HG03439 (cell line): ENCODE measurements around the gene CFC1B.
A peak's percentile ranks its signal among the peaks of the same experiment; 100 is the strongest.
"Not testable (repeated sequence)": the region's sequence is repeated elsewhere in the genome, so short reads cannot be mapped to it uniquely, and the experiment has no call there.

Source experiments
- ATAC-seq: cut with Tn5 transposase; IDR thresholded peaks from one replicate; pipeline ENCODE4 v1.9.1; 2021; ENCODE audit warnings: mild to moderate bottlenecking, moderate library complexity; ENCODE audit not compliant: unreplicated experiment

Gene CFC1B

GRCh38 chr2:130520992-130521391 lies at the start of gene CFC1B:
TSS of gene CFC1B (plus strand) at chr2:130521222. CDS start at chr2:130521485, 263 bp downstream.
- not testable (repeated sequence) for ATAC-seq

GRCh38 chr2:130491073-130491472 lies 29.9 kb upstream of the CFC1B start:
- ATAC-seq, result not testable (repeated sequence)

- not testable (repeated sequence) for ATAC-seq
These were observed 11.8 kb upstream of the CFC1B start, which contains the start of gene POTEI for GRCh38 chr2:130509228-130509627. TSS of gene POTEI (minus strand) at chr2:130509328. CDS start at chr2:130509235, 93 bp downstream.

- not testable (repeated sequence) for ATAC-seq
These were observed 9.9 kb upstream of the CFC1B start for GRCh38 chr2:130510807-130511746.

GRCh38 chr2:130511747-130512451 lies 9.1 kb upstream of the CFC1B start:
- not testable (repeated sequence) for ATAC-seq

DNA sequence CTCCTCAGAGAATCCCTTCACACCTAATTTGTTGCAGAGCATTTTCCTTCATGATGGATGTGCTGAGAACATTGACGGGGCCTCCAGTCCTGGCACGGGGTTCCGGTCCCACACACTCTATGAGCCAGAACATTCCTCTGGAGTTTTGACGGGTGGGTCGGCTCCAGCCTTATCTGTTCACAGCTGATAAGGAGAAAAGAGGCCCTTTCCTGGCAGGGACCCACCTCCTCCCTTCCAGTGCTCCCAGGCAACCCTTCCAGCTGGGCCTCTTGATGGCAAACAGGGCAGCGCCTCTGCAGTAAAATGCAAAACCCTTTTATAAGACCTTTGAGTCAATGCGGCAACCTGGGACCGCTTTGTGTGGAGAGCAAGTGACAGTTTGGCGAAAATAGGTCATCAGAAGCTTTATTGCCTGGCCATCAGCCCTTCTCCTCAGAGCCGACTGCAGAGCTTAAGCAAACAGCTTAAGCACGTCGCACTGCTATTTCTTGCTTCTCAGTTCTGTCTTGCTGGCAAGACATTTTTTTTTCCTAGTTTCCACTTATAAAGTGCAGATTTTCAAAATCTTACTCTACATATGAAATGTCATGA lies 2.4 kb upstream of the CFC1B start:
- ATAC-seq, result not testable (repeated sequence)

- ATAC-seq, result not testable (repeated sequence)
These were observed 1.4 kb downstream of the CFC1B start for GRCh38 chr2:130522390-130522789.

DNA sequence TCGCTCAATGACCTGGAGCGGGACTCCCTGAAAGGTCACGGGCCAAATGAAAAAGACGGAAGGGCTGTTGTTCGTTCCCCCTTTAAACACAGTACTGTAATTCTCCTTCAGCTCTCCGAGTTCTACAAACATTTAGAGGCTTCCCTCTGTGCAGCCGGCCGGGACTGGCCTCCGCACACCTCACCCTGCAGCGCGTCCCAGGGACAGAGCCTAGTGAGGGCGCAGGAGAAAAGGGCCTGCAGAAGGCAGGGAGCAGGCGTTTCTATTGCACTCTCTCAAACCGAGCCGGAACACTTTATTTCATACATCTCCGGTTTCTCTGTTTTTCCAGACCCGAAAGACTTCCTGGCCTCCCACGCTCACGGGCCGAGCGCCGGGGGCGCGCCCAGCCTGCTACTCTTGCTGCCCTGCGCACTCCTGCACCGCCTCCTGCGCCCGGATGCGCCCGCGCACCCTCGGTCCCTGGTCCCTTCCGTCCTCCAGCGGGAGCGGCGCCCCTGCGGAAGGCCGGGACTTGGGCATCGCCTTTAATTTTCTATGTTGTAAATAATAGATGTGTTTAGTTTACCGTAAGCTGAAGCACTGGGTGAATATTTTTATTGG lies 6.4 kb downstream of the CFC1B start:
- ATAC-seq, result not testable (repeated sequence)

DNA sequence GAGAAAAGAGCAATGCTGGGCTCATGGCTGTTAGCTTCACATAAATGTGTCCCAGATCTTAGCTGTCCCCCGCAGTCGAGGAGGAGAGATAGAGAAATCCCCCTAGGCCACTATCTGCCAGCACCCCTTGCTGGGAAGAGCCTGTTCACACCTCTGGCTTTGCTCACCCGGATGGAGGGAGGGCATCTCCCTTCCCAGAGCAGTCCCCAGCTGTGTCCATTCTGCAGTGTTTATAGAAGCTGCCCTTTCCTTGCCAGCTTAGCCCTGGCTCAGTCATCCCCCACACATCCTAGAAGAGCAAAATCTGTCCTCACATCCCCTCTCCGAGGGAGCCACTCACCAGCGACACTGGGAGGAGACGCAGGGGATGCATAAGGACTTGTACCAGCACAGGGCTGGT lies 8.5 kb downstream of the CFC1B start:
- not testable (repeated sequence) for ATAC-seq

DNA sequence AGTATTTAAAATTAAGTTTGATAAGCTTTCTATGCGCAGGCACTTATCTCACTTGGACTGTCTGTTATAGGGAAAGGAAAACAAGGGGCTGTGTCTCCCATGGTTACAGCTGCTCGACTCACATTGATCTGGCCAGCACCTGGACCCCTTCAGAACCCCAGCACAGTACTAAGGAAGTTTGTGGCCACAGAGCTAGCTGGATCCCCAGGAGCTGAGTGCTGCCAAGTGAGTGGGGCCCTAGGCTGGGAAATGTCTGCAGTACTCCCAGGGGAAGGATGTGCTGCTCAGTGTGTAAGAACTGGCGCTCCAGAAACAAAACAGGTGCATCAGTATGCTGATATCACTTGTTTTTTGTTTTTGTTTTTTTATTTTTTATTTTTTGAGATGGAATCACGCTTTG lies 9.2 kb downstream of the CFC1B start:
- not testable (repeated sequence) for ATAC-seq

DNA sequence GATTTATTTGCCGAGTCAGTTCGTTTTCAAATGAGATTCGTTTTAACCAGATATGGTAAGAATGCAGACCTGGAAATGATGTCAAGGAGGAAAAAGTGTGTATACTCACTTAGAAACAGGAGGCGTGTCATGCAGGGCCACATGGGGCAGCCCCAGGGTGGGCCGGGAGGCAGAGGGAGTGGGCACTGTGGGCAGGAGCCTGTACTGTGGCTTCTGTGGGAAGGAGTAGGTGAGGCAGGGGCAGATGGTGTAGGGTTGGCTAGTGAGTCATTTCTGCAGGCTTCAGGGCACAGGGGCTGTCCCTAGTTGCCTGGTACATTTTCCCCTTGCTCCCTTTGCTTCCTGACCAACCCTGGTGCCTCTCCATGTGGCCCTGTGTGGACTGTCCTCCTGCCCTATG lies 10.2 kb downstream of the CFC1B start:
- peak; percentile 97 for ATAC-seq

DNA sequence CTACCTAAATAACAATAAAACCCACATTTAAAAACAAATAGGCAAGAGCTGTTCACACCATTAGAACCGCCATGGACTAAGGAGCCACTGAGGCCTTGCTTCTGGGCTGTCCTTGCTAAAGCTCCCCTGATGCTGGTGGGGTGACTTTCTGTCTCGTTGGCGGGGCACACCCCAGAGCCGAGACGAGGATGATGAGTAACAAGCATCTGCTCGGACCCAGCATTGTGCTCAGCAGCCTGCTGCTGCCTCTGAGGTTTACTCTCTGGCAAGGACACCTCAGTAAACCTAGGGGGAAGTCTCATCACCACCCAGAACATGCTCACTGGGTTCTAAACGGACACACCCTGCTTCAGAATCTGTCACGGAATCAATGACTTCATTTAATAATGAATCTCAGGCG lies 10.7 kb downstream of the CFC1B start:
- peak; percentile 41 for ATAC-seq

DNA sequence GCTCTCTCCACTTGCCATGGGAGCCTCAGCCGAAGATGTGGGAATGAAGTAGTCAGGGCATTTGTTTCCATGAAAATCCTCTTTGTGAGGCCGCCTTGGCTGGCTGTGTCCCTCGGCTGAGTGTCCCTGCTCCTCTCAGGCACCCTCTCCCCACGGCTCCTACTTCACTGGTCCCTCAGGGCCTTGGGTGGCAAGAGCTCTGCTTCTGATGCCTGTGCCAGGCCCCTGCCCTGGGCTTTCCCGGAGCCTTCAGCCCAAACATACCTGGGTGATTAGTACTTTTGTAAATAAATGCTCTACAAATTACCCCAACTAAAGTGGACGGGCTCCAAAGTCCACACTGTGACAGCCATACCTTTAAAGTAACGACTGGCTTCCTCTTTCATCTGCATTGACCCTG lies 15.6 kb downstream of the CFC1B start:
- ATAC-seq, result not testable (repeated sequence)

GRCh38 chr2:130538271-130538670 lies 17.2 kb downstream of the CFC1B start:
- ATAC-seq, result not testable (repeated sequence)

DNA sequence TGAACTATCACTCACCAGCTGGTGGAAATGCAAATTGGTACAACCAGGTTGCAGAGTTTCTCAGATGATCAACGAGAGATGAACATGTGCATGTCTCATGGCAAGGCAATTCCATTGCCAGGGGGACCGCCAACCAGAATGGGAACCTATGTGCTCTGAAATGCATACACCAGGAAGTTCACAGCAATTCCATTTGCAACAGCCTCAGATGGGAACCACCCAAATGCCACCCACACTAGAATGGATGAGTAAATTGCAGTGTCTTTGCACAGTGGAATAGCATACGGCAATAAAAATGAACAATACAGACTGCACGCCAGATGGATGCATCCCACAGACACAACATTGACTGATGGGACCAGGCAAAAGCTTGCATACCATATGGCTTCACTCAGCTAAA lies 21.8 kb downstream of the CFC1B start:
- ATAC-seq, result not testable (repeated sequence)

GRCh38 chr2:130543785-130544528 lies 22.9 kb downstream of the CFC1B start:
- not testable (repeated sequence) for ATAC-seq

DNA sequence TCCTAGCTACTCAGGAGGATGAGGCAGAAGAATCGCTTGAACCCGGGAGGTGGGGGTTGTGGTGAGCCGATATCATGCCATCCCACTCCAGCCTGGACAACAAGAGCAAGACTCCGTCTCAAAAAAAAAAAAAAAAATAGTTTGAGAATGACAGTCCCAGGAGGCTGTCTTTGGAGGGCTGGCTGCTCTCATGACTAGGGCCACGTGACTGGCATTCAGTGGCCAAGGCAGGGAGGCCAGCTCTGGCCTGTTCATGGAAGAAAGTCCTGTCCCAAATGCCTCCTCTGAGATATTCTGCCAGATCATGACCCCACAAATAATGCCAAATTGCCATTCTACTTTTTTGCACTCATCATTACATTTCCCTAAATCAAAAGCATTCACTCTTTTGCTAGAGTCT lies 24.0 kb downstream of the CFC1B start:
- ATAC-seq, result not testable (repeated sequence)

- ATAC-seq, result not testable (repeated sequence)
These were observed 27.4 kb downstream of the CFC1B start for GRCh38 chr2:130548418-130548817.

DNA sequence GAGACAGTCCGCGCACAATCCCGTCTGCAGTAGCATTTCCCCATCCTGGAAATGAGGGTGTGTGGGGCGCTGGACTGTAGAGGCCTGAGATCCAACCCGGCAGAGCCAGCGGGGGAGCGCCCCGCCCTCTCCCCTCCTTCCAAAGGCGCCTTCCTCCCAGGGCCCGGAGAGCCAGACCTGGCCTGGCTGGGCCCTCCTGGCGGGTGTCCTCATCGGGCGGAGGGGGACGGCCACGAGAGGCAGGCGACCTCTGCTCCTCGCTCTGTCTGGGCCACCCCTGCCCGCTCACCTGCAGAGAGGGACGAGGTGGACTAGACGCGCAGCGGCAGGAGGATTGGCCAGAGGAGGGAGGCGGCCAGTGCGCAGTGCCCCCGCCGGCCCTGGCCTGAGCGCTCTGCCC lies 28.5 kb downstream of the CFC1B start:
- ATAC-seq, result not testable (repeated sequence)

- ATAC-seq, result not testable (repeated sequence)
These were observed 33.2 kb downstream of the CFC1B start for GRCh38 chr2:130554178-130554577.
